Calu3 (cell line): ENCODE data around the gene HECTD1. TPM values are rescaled to one million over a fixed set of nuclear protein-coding genes. Genes with fewer than 3 reads are reported as not detected.
A peak's percentile ranks its signal among the peaks of the same experiment; 100 is the strongest.

Experiments
- BruUV-seq: library from RNA; stranded (reverse); fragments of 400-500 nt; replicated peaks from 2 replicates; lab custom pipeline; 2021; lab: Mats Ljungman, UMichigan
- CTCF ChIA-PET: fragments of 300-600 bp; sonication (Branson Sonifier 250); formaldehyde crosslinking; loops from one replicate; lab custom pipeline; 2022; ENCODE audit warnings: antibody characterized with exemption; lab: Charles Lee
- DNase-seq: peaks from one replicate; pipeline ENCODE4 v3.0.0; 2022
- H3K27ac Mint-ChIP-seq: one replicate; pipeline ENCODE4 v1.8.0; 2022; ENCODE audit warnings: mixed read lengths; ENCODE audit not compliant: unreplicated experiment
- H3K27me3 Mint-ChIP-seq: one replicate; pipeline ENCODE4 v1.8.0; 2022; ENCODE audit warnings: mixed read lengths; ENCODE audit not compliant: unreplicated experiment
- H3K36me3 Mint-ChIP-seq: one replicate; pipeline ENCODE4 v1.8.0; 2022; ENCODE audit warnings: mild to moderate bottlenecking, moderate library complexity, mixed read lengths; ENCODE audit not compliant: insufficient read depth, unreplicated experiment
- H3K4me1 Mint-ChIP-seq: one replicate; pipeline ENCODE4 v1.8.0; 2022; ENCODE audit warnings: mild to moderate bottlenecking, low read depth, mixed read lengths; ENCODE audit not compliant: unreplicated experiment
- H3K4me3 Mint-ChIP-seq: one replicate; pipeline ENCODE4 v1.8.0; 2022; ENCODE audit warnings: mild to moderate bottlenecking, low read depth, moderate library complexity, mixed read lengths; ENCODE audit not compliant: unreplicated experiment
- H3K9me3 Mint-ChIP-seq: one replicate; pipeline ENCODE4 v1.8.0; 2022; ENCODE audit warnings: low read depth, mixed read lengths; ENCODE audit not compliant: unreplicated experiment
- CTCF ChIP-seq: fragments of 200-600 bp; IDR thresholded peaks from one replicate; pipeline ENCODE4 v1.8.0; 2022; ENCODE audit warnings: antibody characterized with exemption; ENCODE audit not compliant: unreplicated experiment
- intact Hi-C: fragments of 100-400 bp; cut with micrococcal nuclease; formaldehyde crosslinking; loops from one replicate; pipeline ENCODE4 v1.10.0; 2022; ENCODE audit not compliant: unreplicated experiment
- total RNA-seq: library from RNA; stranded (reverse); gene quantifications from 2 replicates; pipeline ENCODE4 v1.2.3, GENCODE V29; 2022

Gene HECTD1
- total RNA-seq, 1 experiment from 2014 or later = 98.6 TPM

DNA sequence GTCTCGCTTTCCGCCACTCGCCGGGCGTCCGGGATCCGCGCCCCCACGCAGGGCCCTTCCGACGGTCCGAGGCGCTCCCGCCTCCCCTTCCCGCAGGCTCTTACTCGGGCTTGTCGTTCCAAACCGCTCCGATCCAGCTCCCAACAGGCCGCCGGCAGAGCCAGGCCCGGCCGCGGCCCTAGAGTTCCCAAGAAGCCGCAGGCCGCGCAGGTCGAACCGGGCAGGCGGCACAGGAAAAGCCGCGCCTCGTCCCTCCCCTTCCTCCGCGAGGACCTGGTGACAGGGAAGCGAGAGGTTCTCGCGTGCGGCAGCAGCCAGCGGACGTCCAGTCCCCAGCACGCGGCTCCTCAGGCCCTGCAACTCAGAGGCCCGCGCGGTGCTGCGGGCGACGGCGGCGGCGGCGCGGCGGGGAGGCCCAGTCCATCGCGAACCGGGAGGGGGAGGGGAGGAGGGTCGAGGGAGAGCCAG lies 272 bp downstream of the HECTD1 start:
- H3K4me3 Mint-ChIP-seq = peak overlapping the region; percentile 81

GRCh38 chr14:31206536-31207286 lies 882 bp downstream of the HECTD1 start:
- BruUV-seq = no TSS peak

More for the DNA sequence above, 272 bp downstream of the HECTD1 start:
- DNase-seq = no peak
- BruUV-seq = TSS peak; percentile 5
- no peak for TF ChIP-seq CTCF
- H3K36me3 Mint-ChIP-seq = peaks cover 53% of the 10 kb centered on the region
- H3K27me3 Mint-ChIP-seq = no peaks in the 10 kb centered on the region
- peaks cover 18% of the 10 kb centered on the region for H3K4me1 Mint-ChIP-seq
- CTCF ChIA-PET = interaction anchor here (0.6 to 2.2 kb wide), 7 partner anchors 13 to 223 kb away, joined by 3 to 10 read pairs (median 3); no protein-coding TSS in a partner anchor
- peak overlapping the region; percentile 96 for H3K27ac Mint-ChIP-seq
- intact Hi-C loops = loop anchor here (5.0 to 10.0 kb wide), 2 partner anchors 117 to 150 kb away; no protein-coding TSS in a partner anchor
- H3K9me3 Mint-ChIP-seq = no peaks in the 10 kb centered on the region

GRCh38 chr14:31205681-31206535 lies 1.7 kb downstream of the HECTD1 start:
- no peaks in the 10 kb centered on the region for H3K27me3 Mint-ChIP-seq
- CTCF ChIA-PET = interaction anchor here (0.7 kb wide), 2 partner anchors 10 to 23 kb away, joined by 3 to 4 read pairs; no protein-coding TSS in a partner anchor
- TF ChIP-seq CTCF = no peak
- intact Hi-C loops = loop anchor here (1.0 to 10.0 kb wide), 3 partner anchors 10 to 151 kb away; no protein-coding TSS in a partner anchor
- peaks cover 20% of the 10 kb centered on the region for H3K4me1 Mint-ChIP-seq
- no peak for DNase-seq
- H3K36me3 Mint-ChIP-seq = peaks cover 56% of the 10 kb centered on the region
- BruUV-seq = TSS peak; percentile 59
- peak overlapping the region; percentile 68 for H3K27ac Mint-ChIP-seq
- no peaks in the 10 kb centered on the region for H3K9me3 Mint-ChIP-seq
- peak overlapping the region; percentile 81 for H3K4me3 Mint-ChIP-seq

More at GRCh38 chr14:31206536-31207286, 882 bp downstream of the HECTD1 start:
- intact Hi-C loops = loop anchor here (1.0 to 10.0 kb wide), 3 partner anchors 10 to 151 kb away; no protein-coding TSS in a partner anchor
- CTCF ChIA-PET = interaction anchor here (0.7 to 2.2 kb wide), 4 partner anchors 23 to 129 kb away, joined by 3 to 10 read pairs (median 4); no protein-coding TSS in a partner anchor
- DNase-seq = peak; percentile 23
- H3K36me3 Mint-ChIP-seq = peaks cover 53% of the 10 kb centered on the region
- H3K27ac Mint-ChIP-seq = peak overlapping the region; percentile 96
- peaks cover 18% of the 10 kb centered on the region for H3K4me1 Mint-ChIP-seq
- H3K9me3 Mint-ChIP-seq = no peaks in the 10 kb centered on the region
- no peaks in the 10 kb centered on the region for H3K27me3 Mint-ChIP-seq
- peak overlapping the region; percentile 81 for H3K4me3 Mint-ChIP-seq
- TF ChIP-seq CTCF = no peak
